MCF 10A (cell line): Measurements from ENCODE around the gene IFT88. TPM values are rescaled to one million over a fixed set of nuclear protein-coding genes. Genes with fewer than 3 reads are reported as not detected.

Experiments used
- BruUV-seq: library from RNA; stranded (reverse); fragments of 400-500 nt; replicated peaks from 2 replicates; lab custom pipeline; 2021; lab: Mats Ljungman, UMichigan
- CTCF ChIA-PET: fragments of 300-600 bp; sonication (Branson Sonifier 250); formaldehyde crosslinking; extraction: SDS; loops from one replicate; lab custom pipeline; 2021; ENCODE audit warnings: antibody characterized with exemption, inconsistent platforms; lab: Yijun Ruan, JAX
- POLR2A ChIA-PET: fragments of 300-600, 350-650 bp; sonication (Branson Sonifier 250); formaldehyde crosslinking; extraction: SDS; loops from one replicate; lab custom pipeline; 2020; ENCODE audit warnings: antibody characterized with exemption, inconsistent platforms; lab: Yijun Ruan, JAX
- DNase-seq: peaks from one replicate; pipeline ENCODE4 v3.0.0-alpha.2; 2018; ENCODE audit not compliant: unreplicated experiment
- H3K27ac Mint-ChIP-seq: one replicate; pipeline ENCODE4 v1.8.0; 2022; ENCODE audit warnings: mild to moderate bottlenecking, low read depth, mixed read lengths; ENCODE audit not compliant: unreplicated experiment
- H3K27me3 Mint-ChIP-seq: one replicate; pipeline ENCODE4 v1.8.0; 2022; ENCODE audit warnings: mixed read lengths; ENCODE audit not compliant: insufficient read depth, unreplicated experiment
- H3K36me3 Mint-ChIP-seq: one replicate; pipeline ENCODE4 v1.8.0; 2022; ENCODE audit warnings: mild to moderate bottlenecking, moderate library complexity, mixed read lengths; ENCODE audit not compliant: insufficient read depth, unreplicated experiment
- H3K4me1 Mint-ChIP-seq: one replicate; pipeline ENCODE4 v1.8.0; 2022; ENCODE audit warnings: mixed read lengths; ENCODE audit not compliant: insufficient read depth, unreplicated experiment
- H3K4me3 Mint-ChIP-seq: one replicate; pipeline ENCODE4 v1.8.0; 2022; ENCODE audit warnings: mild to moderate bottlenecking, moderate library complexity, mixed read lengths; ENCODE audit not compliant: unreplicated experiment
- H3K9me3 Mint-ChIP-seq: one replicate; pipeline ENCODE4 v1.8.0; 2022; ENCODE audit warnings: mixed read lengths; ENCODE audit not compliant: unreplicated experiment
- CTCF ChIP-seq: fragments of 200-600 bp; IDR thresholded peaks from one replicate; pipeline ENCODE4 v1.8.0; 2022; ENCODE audit warnings: antibody characterized with exemption, mild to moderate bottlenecking; ENCODE audit not compliant: unreplicated experiment
- intact Hi-C: fragments of 100-400 bp; cut with micrococcal nuclease; formaldehyde crosslinking; loops from 2 replicates; pipeline ENCODE4 v1.14.1; 2022
- total RNA-seq: library from RNA; stranded (reverse); gene quantifications from 2 replicates; pipeline ENCODE4 v1.2.3, GENCODE V29; 2022

IFT88 gene
- total RNA-seq, 1 experiment from 2014 or later = 19.8 TPM

- ChIA-PET CTCF (interaction anchor here (0.5 to 7.1 kb wide), 25 partner anchors 13 to 839 kb away, joined by 3 to 60 read pairs (median 3); partner anchors contain the start of gene EEF1AKMT1), POLR2A (interaction anchor here (0.5 to 0.7 kb wide), 2 partner anchors 85 to 147 kb away, joined by 3 to 5 read pairs; no protein-coding TSS in a partner anchor)
- H3K9me3 Mint-ChIP-seq = no peaks in the 10 kb centered on the region
- no peak for DNase-seq
- H3K4me1 Mint-ChIP-seq = peaks cover 19% of the 10 kb centered on the region
- no peaks in the 10 kb centered on the region for H3K27me3 Mint-ChIP-seq
- H3K27ac Mint-ChIP-seq = no peak overlapping the region
- no peak overlapping the region for H3K4me3 Mint-ChIP-seq
- intact Hi-C loops = loop anchor here (1.0 to 5.0 kb wide), 3 partner anchors 117 to 529 kb away; no protein-coding TSS in a partner anchor
- no TSS peak for BruUV-seq
- no peaks in the 10 kb centered on the region for H3K36me3 Mint-ChIP-seq
- no peak for TF ChIP-seq CTCF
Measured at GRCh38 chr13:20711301-20712044, 144.5 kb downstream of the IFT88 start.

DNA sequence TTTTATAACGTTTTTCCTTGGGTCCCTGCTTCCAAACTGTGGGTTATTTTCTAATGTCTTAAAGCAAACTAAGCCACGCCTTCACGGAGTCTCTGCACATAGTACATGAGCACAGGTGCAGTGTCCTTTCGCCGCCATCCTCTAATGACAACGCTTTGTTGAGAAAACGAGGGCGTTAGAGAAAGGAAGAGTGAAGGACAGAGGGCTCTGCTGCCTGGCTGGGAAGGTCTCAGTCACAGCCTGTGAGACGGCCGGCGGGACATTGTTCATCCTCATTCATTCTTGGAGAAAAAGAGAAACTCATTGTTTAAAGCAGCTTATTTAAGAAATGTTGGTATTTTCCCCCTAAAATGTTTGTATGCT is 146.0 kb downstream of the IFT88 start:
- no peaks in the 10 kb centered on the region for H3K9me3 Mint-ChIP-seq
- TF ChIP-seq CTCF = no peak
- H3K4me3 Mint-ChIP-seq = no peak overlapping the region
- POLR2A ChIA-PET = interaction anchor here (0.6 kb wide), 1 partner anchor 10 kb away, joined by 4 read pairs; no protein-coding TSS in a partner anchor
- H3K36me3 Mint-ChIP-seq = no peaks in the 10 kb centered on the region
- CTCF ChIA-PET = interaction anchor here (0.7 to 7.1 kb wide), 6 partner anchors 11 to 218 kb away, joined by 3 to 60 read pairs (median 6); no protein-coding TSS in a partner anchor
- no peak for DNase-seq
- H3K27ac Mint-ChIP-seq = no peak overlapping the region
- no TSS peak for BruUV-seq
- H3K4me1 Mint-ChIP-seq = peaks cover 19% of the 10 kb centered on the region
- no peaks in the 10 kb centered on the region for H3K27me3 Mint-ChIP-seq
- intact Hi-C loops = loop anchor here (5.0 kb wide), 1 partner anchor 531 kb away; no protein-coding TSS in a partner anchor

DNA sequence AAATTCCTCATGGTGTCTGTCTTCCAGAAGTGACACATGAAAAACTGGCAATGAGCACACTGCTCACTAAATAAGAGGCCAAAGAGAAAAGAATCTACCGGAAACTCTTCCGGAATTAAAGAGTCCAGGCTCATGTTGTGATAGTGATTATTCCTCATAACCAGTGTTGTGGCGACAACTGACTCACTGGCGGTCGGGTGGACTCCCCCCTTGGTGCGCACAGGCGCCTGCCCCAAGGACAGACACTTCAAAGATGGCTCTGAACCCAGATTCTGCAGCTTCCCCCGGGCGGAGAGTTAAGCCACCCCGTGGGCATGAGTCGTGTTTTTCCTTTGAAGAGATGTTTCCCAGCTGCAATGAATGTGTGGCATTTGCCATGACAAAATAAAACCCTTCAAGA is 146.8 kb downstream of the IFT88 start:
- DNase-seq = no peak
- no peak overlapping the region for H3K4me3 Mint-ChIP-seq
- BruUV-seq = no TSS peak
- H3K36me3 Mint-ChIP-seq = no peaks in the 10 kb centered on the region
- POLR2A ChIA-PET = no interaction called here
- H3K27me3 Mint-ChIP-seq = no peaks in the 10 kb centered on the region
- H3K9me3 Mint-ChIP-seq = no peaks in the 10 kb centered on the region
- no peak overlapping the region for H3K27ac Mint-ChIP-seq
- CTCF ChIA-PET = interaction anchor here (0.9 to 7.1 kb wide), 5 partner anchors 10 to 218 kb away, joined by 3 to 60 read pairs (median 8); no protein-coding TSS in a partner anchor
- intact Hi-C loops = loop anchor here (5.0 kb wide), 1 partner anchor 531 kb away; no protein-coding TSS in a partner anchor
- TF ChIP-seq CTCF = no peak
- H3K4me1 Mint-ChIP-seq = peaks cover 19% of the 10 kb centered on the region

DNA sequence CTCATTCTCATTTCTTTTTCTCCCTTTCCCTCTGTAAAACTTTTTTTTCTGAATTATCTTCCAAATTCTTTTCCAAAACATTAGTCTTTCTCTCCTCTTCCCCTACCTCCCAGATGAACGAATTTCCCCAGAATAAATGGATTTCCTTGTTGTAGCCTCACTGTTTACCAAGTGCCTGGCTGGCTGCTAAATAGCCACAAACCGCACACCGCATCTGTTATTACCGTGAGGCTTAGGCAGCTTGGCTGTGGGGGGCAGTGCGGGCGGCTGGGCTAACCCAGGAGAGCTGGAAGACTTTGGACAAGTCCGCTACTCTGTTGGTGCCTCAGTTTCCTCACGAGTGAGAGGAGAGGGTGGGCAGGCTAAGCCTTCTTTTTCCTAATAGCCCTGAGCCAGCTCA is 147.2 kb downstream of the IFT88 start:
- Mint-ChIP-seq H3K4me1 (peaks cover 17% of the 10 kb centered on the region), H3K4me3 (no peak overlapping the region)

More for the DNA sequence above, 147.2 kb downstream of the IFT88 start:
- H3K9me3 Mint-ChIP-seq = no peaks in the 10 kb centered on the region
- CTCF ChIA-PET = interaction anchor here (0.7 to 7.1 kb wide), 5 partner anchors 10 to 187 kb away, joined by 3 to 60 read pairs (median 8); no protein-coding TSS in a partner anchor
- no TSS peak for BruUV-seq
- intact Hi-C loops = loop anchor here (5.0 kb wide), 1 partner anchor 532 kb away; no protein-coding TSS in a partner anchor
- no peak for TF ChIP-seq CTCF
- H3K36me3 Mint-ChIP-seq = no peaks in the 10 kb centered on the region
- H3K27me3 Mint-ChIP-seq = no peaks in the 10 kb centered on the region
- no peak overlapping the region for H3K27ac Mint-ChIP-seq
- no peak for DNase-seq
- POLR2A ChIA-PET = no interaction called here
